ENCODE data around the gene NOD1.

DNA sequence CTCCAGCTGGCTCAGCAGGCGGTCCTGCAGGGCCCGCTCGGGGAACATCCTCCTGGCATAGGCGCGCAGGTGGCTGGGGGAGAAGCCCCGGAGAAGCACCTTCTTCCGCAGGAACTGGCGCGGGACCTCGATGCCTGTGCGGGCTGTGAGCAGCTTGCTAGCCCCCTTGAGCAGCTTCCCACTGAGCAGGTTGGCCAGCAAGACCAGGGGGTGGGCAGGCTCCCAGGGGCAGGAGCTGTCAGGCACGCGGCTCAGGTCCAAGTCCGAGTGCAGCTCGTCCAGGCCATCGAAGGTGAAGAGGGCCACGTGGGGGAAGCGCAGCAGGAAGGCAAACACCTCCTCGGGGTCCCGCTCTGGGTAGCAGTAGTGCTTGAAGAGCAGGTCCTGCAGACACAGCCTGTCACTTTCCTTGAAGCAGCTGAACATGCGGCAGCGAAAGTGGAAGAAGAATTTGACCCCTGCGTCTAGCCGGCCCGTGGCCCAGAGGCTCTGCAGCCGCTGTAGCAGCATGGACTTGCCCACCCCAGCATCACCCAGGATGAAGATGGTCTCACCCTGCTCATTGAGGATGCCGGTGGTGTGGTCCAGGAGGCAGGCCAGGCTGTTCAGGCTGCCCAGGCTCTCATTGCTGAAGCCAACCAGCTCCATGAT is 26.2 kb downstream of the NOD1 start:
- TF ChIP-seq, protein P1, sequence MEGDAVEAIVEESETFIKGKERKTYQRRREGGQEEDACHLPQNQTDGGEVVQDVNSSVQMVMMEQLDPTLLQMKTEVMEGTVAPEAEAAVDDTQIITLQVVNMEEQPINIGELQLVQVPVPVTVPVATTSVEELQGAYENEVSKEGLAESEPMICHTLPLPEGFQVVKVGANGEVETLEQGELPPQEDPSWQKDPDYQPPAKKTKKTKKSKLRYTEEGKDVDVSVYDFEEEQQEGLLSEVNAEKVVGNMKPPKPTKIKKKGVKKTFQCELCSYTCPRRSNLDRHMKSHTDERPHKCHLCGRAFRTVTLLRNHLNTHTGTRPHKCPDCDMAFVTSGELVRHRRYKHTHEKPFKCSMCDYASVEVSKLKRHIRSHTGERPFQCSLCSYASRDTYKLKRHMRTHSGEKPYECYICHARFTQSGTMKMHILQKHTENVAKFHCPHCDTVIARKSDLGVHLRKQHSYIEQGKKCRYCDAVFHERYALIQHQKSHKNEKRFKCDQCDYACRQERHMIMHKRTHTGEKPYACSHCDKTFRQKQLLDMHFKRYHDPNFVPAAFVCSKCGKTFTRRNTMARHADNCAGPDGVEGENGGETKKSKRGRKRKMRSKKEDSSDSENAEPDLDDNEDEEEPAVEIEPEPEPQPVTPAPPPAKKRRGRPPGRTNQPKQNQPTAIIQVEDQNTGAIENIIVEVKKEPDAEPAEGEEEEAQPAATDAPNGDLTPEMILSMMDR (IDR thresholded peaks at IDR 0.05; ENCODE audit: insufficient read depth, low read length) = no peak
- TF ChIP-seq, protein P2, sequence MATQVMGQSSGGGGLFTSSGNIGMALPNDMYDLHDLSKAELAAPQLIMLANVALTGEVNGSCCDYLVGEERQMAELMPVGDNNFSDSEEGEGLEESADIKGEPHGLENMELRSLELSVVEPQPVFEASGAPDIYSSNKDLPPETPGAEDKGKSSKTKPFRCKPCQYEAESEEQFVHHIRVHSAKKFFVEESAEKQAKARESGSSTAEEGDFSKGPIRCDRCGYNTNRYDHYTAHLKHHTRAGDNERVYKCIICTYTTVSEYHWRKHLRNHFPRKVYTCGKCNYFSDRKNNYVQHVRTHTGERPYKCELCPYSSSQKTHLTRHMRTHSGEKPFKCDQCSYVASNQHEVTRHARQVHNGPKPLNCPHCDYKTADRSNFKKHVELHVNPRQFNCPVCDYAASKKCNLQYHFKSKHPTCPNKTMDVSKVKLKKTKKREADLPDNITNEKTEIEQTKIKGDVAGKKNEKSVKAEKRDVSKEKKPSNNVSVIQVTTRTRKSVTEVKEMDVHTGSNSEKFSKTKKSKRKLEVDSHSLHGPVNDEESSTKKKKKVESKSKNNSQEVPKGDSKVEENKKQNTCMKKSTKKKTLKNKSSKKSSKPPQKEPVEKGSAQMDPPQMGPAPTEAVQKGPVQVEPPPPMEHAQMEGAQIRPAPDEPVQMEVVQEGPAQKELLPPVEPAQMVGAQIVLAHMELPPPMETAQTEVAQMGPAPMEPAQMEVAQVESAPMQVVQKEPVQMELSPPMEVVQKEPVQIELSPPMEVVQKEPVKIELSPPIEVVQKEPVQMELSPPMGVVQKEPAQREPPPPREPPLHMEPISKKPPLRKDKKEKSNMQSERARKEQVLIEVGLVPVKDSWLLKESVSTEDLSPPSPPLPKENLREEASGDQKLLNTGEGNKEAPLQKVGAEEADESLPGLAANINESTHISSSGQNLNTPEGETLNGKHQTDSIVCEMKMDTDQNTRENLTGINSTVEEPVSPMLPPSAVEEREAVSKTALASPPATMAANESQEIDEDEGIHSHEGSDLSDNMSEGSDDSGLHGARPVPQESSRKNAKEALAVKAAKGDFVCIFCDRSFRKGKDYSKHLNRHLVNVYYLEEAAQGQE (IDR thresholded peaks at IDR 0.05; ENCODE audit: insufficient replicate concordance, low read depth) = no peak
- TF ChIP-seq POLR2AphosphoS5 (IDR thresholded peaks at IDR 0.05; ENCODE audit: low read depth) (no peak), SPI1 (IDR thresholded peaks at IDR 0.05; ENCODE audit: borderline replicate concordance, low read depth) (no peak), GABPA (IDR thresholded peaks at IDR 0.05; ENCODE audit: low read depth) (no peak)
